HL-60 (cell line): ENCODE measurements around the gene SOWAHA.

Experiments used
- DNase-seq, 2 experiments: peaks; one replicate each; pipeline ENCODE4 v3.0.0-alpha.2; 2010 to 2020; ENCODE audit warnings: low read depth in 1 of 2, low spot score in 1 of 2
- H3K27ac ChIP-seq: fragments of 250-450 bp; sonication (Bioruptor Pico); replicated peaks from 2 replicates; pipeline ENCODE4 v1.5.1; 2020; ENCODE audit warnings: mild to moderate bottlenecking, moderate library complexity
- H3K27me3 ChIP-seq: fragments of 250-450 bp; sonication (Bioruptor Pico); 2 replicates; pipeline ENCODE4 v1.5.1; 2021; ENCODE audit warnings: mild to moderate bottlenecking, moderate library complexity; ENCODE audit not compliant: insufficient read depth, poor library complexity, severe bottlenecking
- H3K4me3 ChIP-seq: replicated peaks from 2 replicates; pipeline ENCODE4 v1.5.1; 2011; ENCODE audit warnings: mild to moderate bottlenecking, control low read depth, low read length; ENCODE audit not compliant: insufficient read depth
- GABPA ChIP-seq: IDR thresholded peaks from 2 replicates; pipeline ENCODE4 v1.6.1; 2012; ENCODE audit warnings: low read depth
- POLR2AphosphoS5 ChIP-seq: IDR thresholded peaks from 2 replicates; pipeline ENCODE4 v1.6.1; 2012; ENCODE audit warnings: low read depth
- SPI1 ChIP-seq: IDR thresholded peaks from 2 replicates; pipeline ENCODE4 v1.6.1; 2012; ENCODE audit warnings: low read depth, mild to moderate bottlenecking, borderline replicate concordance
- TF ChIP-seq, protein P1 (sequence below): IDR thresholded peaks from 2 replicates; pipeline ENCODE4 v1.6.1; 2012; ENCODE audit warnings: low read depth; ENCODE audit not compliant: insufficient replicate concordance
- TF ChIP-seq, protein P2 (sequence below): IDR thresholded peaks from one replicate; pipeline ENCODE4 v1.5.1; 2011; ENCODE audit warnings: low read length, control low read depth, inconsistent platforms; ENCODE audit not compliant: insufficient read depth

The SOWAHA gene

DNA sequence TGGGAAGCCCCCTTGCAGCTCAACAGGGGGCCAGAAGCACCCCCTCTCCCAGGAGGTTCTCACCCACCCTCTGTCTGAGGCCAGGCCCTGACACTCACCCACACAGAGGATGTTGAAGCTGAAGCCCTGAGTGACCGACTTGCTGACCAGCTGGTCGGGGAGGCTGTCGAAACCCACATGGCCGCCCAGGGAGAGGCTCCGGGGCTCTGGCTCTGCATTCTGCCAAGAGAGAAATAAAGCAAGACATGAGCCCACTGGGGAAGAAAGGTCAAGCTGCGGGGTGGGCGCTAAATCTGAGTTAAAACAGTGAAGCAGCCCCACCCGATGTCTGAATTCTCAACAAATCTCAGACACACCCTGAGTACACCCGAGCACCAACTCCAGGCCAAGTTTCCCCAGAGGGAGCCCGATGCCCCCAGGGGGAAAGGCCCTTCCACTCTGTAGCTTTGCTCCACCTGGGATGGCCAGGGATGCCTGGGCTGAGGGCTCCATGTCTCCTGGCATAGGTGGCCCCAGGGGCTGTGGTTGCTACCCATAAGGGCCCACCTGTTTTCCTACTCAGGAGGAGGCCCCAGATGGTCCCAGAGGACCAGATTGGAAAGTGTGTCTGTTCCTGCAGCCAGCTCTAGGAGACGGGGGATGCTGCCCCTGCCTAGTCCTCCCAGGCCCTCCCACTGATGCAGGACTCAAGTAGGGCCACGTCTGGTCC, 47.6 kb upstream of the SOWAHA start:
- Histone ChIP-seq H3K27me3 (no peaks in the 10 kb centered on the region), H3K27ac (no peak overlapping the region), H3K4me3 (no peak overlapping the region)
- TF ChIP-seq POLR2AphosphoS5 (no peak), SPI1 (no peak), GABPA (no peak)
- TF ChIP-seq, protein P1, sequence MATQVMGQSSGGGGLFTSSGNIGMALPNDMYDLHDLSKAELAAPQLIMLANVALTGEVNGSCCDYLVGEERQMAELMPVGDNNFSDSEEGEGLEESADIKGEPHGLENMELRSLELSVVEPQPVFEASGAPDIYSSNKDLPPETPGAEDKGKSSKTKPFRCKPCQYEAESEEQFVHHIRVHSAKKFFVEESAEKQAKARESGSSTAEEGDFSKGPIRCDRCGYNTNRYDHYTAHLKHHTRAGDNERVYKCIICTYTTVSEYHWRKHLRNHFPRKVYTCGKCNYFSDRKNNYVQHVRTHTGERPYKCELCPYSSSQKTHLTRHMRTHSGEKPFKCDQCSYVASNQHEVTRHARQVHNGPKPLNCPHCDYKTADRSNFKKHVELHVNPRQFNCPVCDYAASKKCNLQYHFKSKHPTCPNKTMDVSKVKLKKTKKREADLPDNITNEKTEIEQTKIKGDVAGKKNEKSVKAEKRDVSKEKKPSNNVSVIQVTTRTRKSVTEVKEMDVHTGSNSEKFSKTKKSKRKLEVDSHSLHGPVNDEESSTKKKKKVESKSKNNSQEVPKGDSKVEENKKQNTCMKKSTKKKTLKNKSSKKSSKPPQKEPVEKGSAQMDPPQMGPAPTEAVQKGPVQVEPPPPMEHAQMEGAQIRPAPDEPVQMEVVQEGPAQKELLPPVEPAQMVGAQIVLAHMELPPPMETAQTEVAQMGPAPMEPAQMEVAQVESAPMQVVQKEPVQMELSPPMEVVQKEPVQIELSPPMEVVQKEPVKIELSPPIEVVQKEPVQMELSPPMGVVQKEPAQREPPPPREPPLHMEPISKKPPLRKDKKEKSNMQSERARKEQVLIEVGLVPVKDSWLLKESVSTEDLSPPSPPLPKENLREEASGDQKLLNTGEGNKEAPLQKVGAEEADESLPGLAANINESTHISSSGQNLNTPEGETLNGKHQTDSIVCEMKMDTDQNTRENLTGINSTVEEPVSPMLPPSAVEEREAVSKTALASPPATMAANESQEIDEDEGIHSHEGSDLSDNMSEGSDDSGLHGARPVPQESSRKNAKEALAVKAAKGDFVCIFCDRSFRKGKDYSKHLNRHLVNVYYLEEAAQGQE = no peak
- TF ChIP-seq, protein P2, sequence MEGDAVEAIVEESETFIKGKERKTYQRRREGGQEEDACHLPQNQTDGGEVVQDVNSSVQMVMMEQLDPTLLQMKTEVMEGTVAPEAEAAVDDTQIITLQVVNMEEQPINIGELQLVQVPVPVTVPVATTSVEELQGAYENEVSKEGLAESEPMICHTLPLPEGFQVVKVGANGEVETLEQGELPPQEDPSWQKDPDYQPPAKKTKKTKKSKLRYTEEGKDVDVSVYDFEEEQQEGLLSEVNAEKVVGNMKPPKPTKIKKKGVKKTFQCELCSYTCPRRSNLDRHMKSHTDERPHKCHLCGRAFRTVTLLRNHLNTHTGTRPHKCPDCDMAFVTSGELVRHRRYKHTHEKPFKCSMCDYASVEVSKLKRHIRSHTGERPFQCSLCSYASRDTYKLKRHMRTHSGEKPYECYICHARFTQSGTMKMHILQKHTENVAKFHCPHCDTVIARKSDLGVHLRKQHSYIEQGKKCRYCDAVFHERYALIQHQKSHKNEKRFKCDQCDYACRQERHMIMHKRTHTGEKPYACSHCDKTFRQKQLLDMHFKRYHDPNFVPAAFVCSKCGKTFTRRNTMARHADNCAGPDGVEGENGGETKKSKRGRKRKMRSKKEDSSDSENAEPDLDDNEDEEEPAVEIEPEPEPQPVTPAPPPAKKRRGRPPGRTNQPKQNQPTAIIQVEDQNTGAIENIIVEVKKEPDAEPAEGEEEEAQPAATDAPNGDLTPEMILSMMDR = no peak
- DNase-seq = no peak

- H3K4me3 ChIP-seq = no peak overlapping the region
- no peaks in the 10 kb centered on the region for H3K27me3 ChIP-seq
- H3K27ac ChIP-seq = no peak overlapping the region
- DNase-seq = no peak
- TF ChIP-seq, protein P1 = no peak
These were observed 46.9 kb upstream of the SOWAHA start for GRCh38 chr5:132766020-132766805.

- DNase-seq = no peak
- Histone ChIP-seq H3K27me3 (no peaks in the 10 kb centered on the region), H3K4me3 (no peak overlapping the region), H3K27ac (no peak overlapping the region)
- no peak for TF ChIP-seq SPI1
- TF ChIP-seq, protein P2 = no peak
- no peak for TF ChIP-seq POLR2AphosphoS5
- TF ChIP-seq, protein P1 = no peak
- no peak for TF ChIP-seq GABPA
These were observed 46.4 kb upstream of the SOWAHA start for GRCh38 chr5:132766806-132767055.
